IMR-90 (cell line): ENCODE measurements around the gene NHSL1. TPM values are rescaled to one million over a fixed set of nuclear protein-coding genes. Genes with fewer than 3 reads are reported as not detected.

ENCODE experiments used
- ATAC-seq: fragments of 200-7000 bp; cut with Tn5 transposase; 2 replicates; pipeline ENCODE4 v1.9.1; 2020; ENCODE audit warnings: low read depth, mild to moderate bottlenecking, moderate library complexity
- BruUV-seq: library from RNA; stranded (reverse); fragments of 400-500 nt; replicated peaks from 2 replicates; lab custom pipeline; 2021; lab: Mats Ljungman, UMichigan
- CTCF ChIA-PET: fragments of 300-600 bp; formaldehyde crosslinking; extraction: SDS; loops from one replicate; lab custom pipeline; 2021; ENCODE audit warnings: antibody characterized with exemption; lab: Yijun Ruan, JAX
- POLR2A ChIA-PET: fragments of 300-600 bp; sonication (Branson Sonifier 250); formaldehyde crosslinking; loops from one replicate; lab custom pipeline; 2022; ENCODE audit warnings: antibody characterized with exemption; ENCODE audit not compliant: unreplicated experiment; lab: Charles Lee
- DNase-seq: peaks from one replicate; pipeline ENCODE4 v3.0.0; 2013
- H2AFZ ChIP-seq: replicated peaks from 2 replicates; pipeline ENCODE3; 2013; ENCODE audit warnings: low read length, mild to moderate bottlenecking; ENCODE audit not compliant: poor library complexity
- H2AK5ac ChIP-seq: 2 replicates; pipeline ENCODE4 v1.6.1; 2013; ENCODE audit warnings: low read depth, low read length, inconsistent platforms
- H2AK9ac ChIP-seq: replicated peaks from 2 replicates; pipeline ENCODE3; 2013; ENCODE audit warnings: mild to moderate bottlenecking, low read depth, low read length, moderate library complexity; ENCODE audit not compliant: poor library complexity
- H2BK120ac ChIP-seq: 2 replicates; pipeline ENCODE4 v1.6.1; 2013; ENCODE audit warnings: low read depth, low read length, inconsistent platforms
- H2BK15ac ChIP-seq: 3 replicates; pipeline ENCODE4 v1.6.1; 2013; ENCODE audit warnings: low read depth, low read length, inconsistent platforms
- H2BK20ac ChIP-seq: 2 replicates; pipeline ENCODE4 v1.6.1; 2013; ENCODE audit warnings: low read depth, mild to moderate bottlenecking, inconsistent platforms, low read length, moderate library complexity
- H2BK5ac ChIP-seq: 2 replicates; pipeline ENCODE4 v1.6.1; 2013; ENCODE audit warnings: mild to moderate bottlenecking, low read depth, low read length, inconsistent platforms; ENCODE audit not compliant: poor library complexity, severe bottlenecking
- H3K14ac ChIP-seq: replicated peaks from 2 replicates; pipeline ENCODE4 v1.6.1; 2013; ENCODE audit warnings: low read depth, low read length, inconsistent platforms
- H3K18ac ChIP-seq: 2 replicates; pipeline ENCODE4 v1.6.1; 2013; ENCODE audit warnings: low read depth, low read length, control low read depth
- H3K23ac ChIP-seq: 2 replicates; pipeline ENCODE4 v1.6.1; 2013; ENCODE audit warnings: low read depth, low read length, inconsistent platforms
- H3K27ac ChIP-seq: 2 replicates; pipeline ENCODE4 v1.5.1; 2013; ENCODE audit warnings: mild to moderate bottlenecking, control low read depth, low read length; ENCODE audit not compliant: insufficient read depth
- H3K27me3 ChIP-seq: 2 replicates; pipeline ENCODE4 v1.6.1; 2013; ENCODE audit warnings: low read length; ENCODE audit not compliant: control insufficient read depth, insufficient read depth
- H3K36me3 ChIP-seq: 2 replicates; pipeline ENCODE4 v1.6.1; 2013; ENCODE audit warnings: low read length, mixed read lengths; ENCODE audit not compliant: control insufficient read depth, insufficient read depth
- H3K4ac ChIP-seq: 2 replicates; pipeline ENCODE4 v1.6.1; 2013; ENCODE audit warnings: low read depth, low read length, inconsistent platforms
- H3K4me1 ChIP-seq: 2 replicates; pipeline ENCODE4 v1.6.1; 2013; ENCODE audit warnings: low read length, mixed read lengths; ENCODE audit not compliant: control insufficient read depth, insufficient read depth
- H3K4me2 ChIP-seq: 2 replicates; pipeline ENCODE4 v1.6.1; 2013; ENCODE audit warnings: low read depth, mild to moderate bottlenecking, control low read depth, low read length, moderate library complexity
- H3K4me3 ChIP-seq: 2 replicates; pipeline ENCODE4 v1.5.1; 2013; ENCODE audit warnings: low read depth, mild to moderate bottlenecking, control low read depth, low read length, moderate library complexity; ENCODE audit not compliant: insufficient read depth
- H3K56ac ChIP-seq: 2 replicates; pipeline ENCODE4 v1.6.1; 2013; ENCODE audit warnings: low read length, inconsistent platforms; ENCODE audit not compliant: insufficient read depth; ENCODE audit errors: extremely low read depth
- H3K79me1 ChIP-seq, 2 experiments: 2 replicates each; pipeline ENCODE4 v1.6.1; 2013; ENCODE audit warnings: low read length in 2 of 2, inconsistent platforms in 1 of 2, low read depth in 1 of 2
- H3K9ac ChIP-seq: 2 replicates; pipeline ENCODE4 v1.6.1; 2013; ENCODE audit warnings: low read depth, low read length, control low read depth
- H3K9me1 ChIP-seq: 2 replicates; pipeline ENCODE4 v1.6.1; 2013; ENCODE audit warnings: low read length, inconsistent platforms; ENCODE audit not compliant: insufficient read depth
- H3K9me3 ChIP-seq: 2 replicates; pipeline ENCODE4 v1.6.1; 2013; ENCODE audit warnings: low read length; ENCODE audit not compliant: control insufficient read depth, insufficient read depth
- H4K20me1 ChIP-seq: 2 replicates; pipeline ENCODE4 v1.6.1; 2013; ENCODE audit warnings: low read length, inconsistent platforms; ENCODE audit not compliant: insufficient read depth
- H4K5ac ChIP-seq: 2 replicates; pipeline ENCODE4 v1.6.1; 2013; ENCODE audit warnings: mild to moderate bottlenecking, low read depth, low read length, control low read depth
- H4K8ac ChIP-seq, 2 experiments: 2 replicates each; pipeline ENCODE4 v1.6.1; 2013; ENCODE audit warnings: low read depth in 2 of 2, low read length in 2 of 2, control low read depth in 1 of 2, inconsistent platforms in 1 of 2
- H4K91ac ChIP-seq: 2 replicates; pipeline ENCODE4 v1.6.1; 2013; ENCODE audit warnings: low read depth, low read length, inconsistent platforms; ENCODE audit not compliant: insufficient read depth
- CHD1 ChIP-seq: IDR thresholded peaks from 2 replicates; pipeline ENCODE4 v1.6.1; 2012; ENCODE audit warnings: low read depth, low read length, improper control_type of control experiment
- WGBS, 2 experiments: methylation state at CpG; one replicate each; pipeline versions ENCODE4 v1.1.5 to v1.1.7; 2013; ENCODE audit warnings: missing lambda C conversion rate in 2 of 2; ENCODE audit not compliant: insufficient read length in 1 of 2; ENCODE audit errors: extremely low coverage in 2 of 2; 5-methylcytosine and 5-hydroxymethylcytosine counted together
- dilution Hi-C: fragments of 300-500 bp; cut with HindIII; formaldehyde crosslinking; loops from one replicate; pipeline ENCODE4 v1.14.3; 2018; ENCODE audit warnings: low sequenced_read_pairs; ENCODE audit not compliant: unreplicated experiment
- in situ Hi-C: fragments of 300-500 bp; cut with MboI; formaldehyde crosslinking; loops from 3 replicates; pipeline ENCODE4 v1.14.3; 2019; ENCODE audit warnings: low sequenced_read_pairs, inconsistent platforms, mixed read lengths
- intact Hi-C: fragments of 100-400 bp; cut with micrococcal nuclease; formaldehyde crosslinking; loops from 2 replicates; pipeline ENCODE4 v1.10.0; 2022
- polyA plus RNA-seq, 3 experiments: library from polyadenylated mRNA; depleted of rRNA; stranded (reverse); fragments of >200 nt; gene quantifications; 2 replicates each; pipeline ENCODE4 v1.2.3, GENCODE V29; 2012; ENCODE audit warnings: low replicate concordance in 1 of 3
- total RNA-seq: library from RNA; depleted of rRNA; stranded (reverse); fragments of >200 nt; gene quantifications from 2 replicates; pipeline ENCODE4 v1.2.3, GENCODE V29; 2012
- TF ChIP-seq, protein P1 (sequence below): fragments of 150-350 bp; IDR thresholded peaks from 2 replicates; pipeline ENCODE4 v1.6.1; 2016; ENCODE audit warnings: low read depth, mild to moderate bottlenecking, low read length, moderate library complexity, borderline replicate concordance

Gene NHSL1
- total and polyA plus RNA-seq, 2 of the 4 experiments (the other 2 are of a cell fraction), result 5.6 to 7.2 TPM

DNA sequence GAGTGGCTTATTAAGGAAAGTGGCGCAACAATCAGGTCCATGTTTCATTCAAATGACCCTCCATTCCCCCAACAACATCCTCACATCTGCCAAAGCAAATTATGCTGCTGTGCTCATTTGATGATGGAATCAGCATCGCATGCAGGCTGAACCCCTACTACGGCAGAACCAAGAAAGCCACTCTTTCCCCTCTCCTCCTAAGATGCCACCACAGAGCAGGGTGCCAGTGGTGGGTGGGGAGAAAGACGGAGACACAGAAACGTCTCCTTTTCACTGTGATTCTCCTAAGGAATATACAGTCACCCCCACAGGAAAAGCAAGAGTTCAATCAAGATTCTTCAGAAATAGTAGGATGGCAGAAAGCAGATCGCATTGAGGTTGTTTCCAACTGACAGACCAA lies 78.2 kb downstream of the NHSL1 start:
- Histone ChIP-seq H3K4ac (no peak overlapping the region), H3K79me1 (no peaks in the 10 kb centered on the region), H2BK5ac (no peak overlapping the region), H2AK9ac (no peak overlapping the region), H3K23ac (no peak overlapping the region), H2BK120ac (no peak overlapping the region), H3K27ac (no peak overlapping the region), H3K36me3 (peaks cover 13% of the 10 kb centered on the region), H3K9me3 (no peaks in the 10 kb centered on the region), H2AK5ac (no peak overlapping the region; the same call in 1 of the 2 replicates), H3K9ac (no peak overlapping the region), H3K9me1 (peaks cover 2% of the 10 kb centered on the region; the same call in 1 of the 2 replicates), H2BK20ac (no peak overlapping the region), H3K4me2 (no peak overlapping the region), H4K91ac (no peak overlapping the region), H2AFZ (no peak overlapping the region), H3K14ac (no peak overlapping the region), H4K8ac (no peak overlapping the region), H4K20me1 (no peaks in the 10 kb centered on the region; the same call in 1 of the 2 replicates), H3K27me3 (no peaks in the 10 kb centered on the region), H3K56ac (no peak overlapping the region), H3K4me1 (no peaks in the 10 kb centered on the region), H3K18ac (no peak overlapping the region), H4K5ac (no peak overlapping the region), H2BK15ac (no peak overlapping the region), H3K4me3 (no peak overlapping the region)
- no TSS peak for BruUV-seq
- no CpG with 5 or more reads among the region's 6 CpGs for WGBS, 2 experiments
- dilution Hi-C loops, result no loop called here
- CTCF ChIA-PET, result interaction anchor here (1.6 kb wide), 1 partner anchor 89 kb away, joined by 3 read pairs; no protein-coding TSS in a partner anchor
- TF ChIP-seq CHD1, result no peak
- TF ChIP-seq, protein P1, sequence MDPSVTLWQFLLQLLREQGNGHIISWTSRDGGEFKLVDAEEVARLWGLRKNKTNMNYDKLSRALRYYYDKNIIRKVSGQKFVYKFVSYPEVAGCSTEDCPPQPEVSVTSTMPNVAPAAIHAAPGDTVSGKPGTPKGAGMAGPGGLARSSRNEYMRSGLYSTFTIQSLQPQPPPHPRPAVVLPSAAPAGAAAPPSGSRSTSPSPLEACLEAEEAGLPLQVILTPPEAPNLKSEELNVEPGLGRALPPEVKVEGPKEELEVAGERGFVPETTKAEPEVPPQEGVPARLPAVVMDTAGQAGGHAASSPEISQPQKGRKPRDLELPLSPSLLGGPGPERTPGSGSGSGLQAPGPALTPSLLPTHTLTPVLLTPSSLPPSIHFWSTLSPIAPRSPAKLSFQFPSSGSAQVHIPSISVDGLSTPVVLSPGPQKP, result no peak
- intact Hi-C loops, result loop anchor here (10.0 kb wide), 1 partner anchor 274 kb away; no protein-coding TSS in a partner anchor
- in situ Hi-C loops, result loop anchor here (25.0 kb wide), 1 partner anchor 584 kb away; no protein-coding TSS in a partner anchor
- POLR2A ChIA-PET, result no interaction called here
- no peak for ATAC-seq
- no peak for DNase-seq
